ENCODE measurements around the gene AGTR1. TPM values are rescaled to one million over a fixed set of nuclear protein-coding genes. Genes with fewer than 3 reads are reported as not detected.

Gene AGTR1
- polyA plus RNA-seq, 3 donors = not detected

DNA sequence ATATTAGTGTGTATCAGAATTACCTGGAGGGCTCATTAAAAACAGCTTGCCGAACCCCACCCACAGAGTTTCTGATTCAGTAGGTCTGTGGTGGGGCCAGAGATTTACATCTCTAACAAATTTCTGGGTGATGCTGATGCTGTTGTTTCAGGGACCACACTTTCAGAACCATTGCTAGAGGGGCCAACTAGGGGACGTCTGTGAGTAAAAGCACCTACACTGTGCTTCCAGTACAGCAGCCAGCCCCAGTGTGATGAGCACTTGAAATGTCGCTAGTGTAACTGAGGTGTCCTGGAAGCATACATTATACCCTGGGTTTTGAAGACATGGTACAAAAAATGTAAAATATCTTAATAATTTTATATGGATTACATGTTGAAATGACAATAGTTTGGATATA is 33.0 kb downstream of the AGTR1 start:
- Mint-ChIP-seq H3K9me3 (peaks cover 0 to 2% (median 0%) of the 10 kb centered on the region in 7 donors), H3K36me3 (no peaks in the 10 kb centered on the region), H3K27me3 (ENCODE audit: low read depth in 3 of 3) (peaks cover 0 to 1% (median 0%) of the 10 kb centered on the region in 3 donors), H3K4me3 (no peak overlapping the region), H3K27ac (no peak overlapping the region), H3K4me1 (peaks cover 23% of the 10 kb centered on the region)
- no peak overlapping the region for H3K4me3 ChIP-seq (replicated peaks in 1 of 3; ENCODE audit: low read depth in 2 of 3, low read length in 3 of 3)
- intact Hi-C loops (cut with micrococcal nuclease) = loop anchor here in 1 of 2 donors (10.0 kb wide), 1 partner anchor 214 kb away; no protein-coding TSS in a partner anchor
- H3K9ac ChIP-seq (ENCODE audit: insufficient read depth, low read length, poor library complexity, severe bottlenecking) = no peak overlapping the region
- H4K20me1 ChIP-seq (ENCODE audit: insufficient read depth, low read length) = no peaks in the 10 kb centered on the region
- no peaks in the 10 kb centered on the region for H3K9me3 ChIP-seq (replicated peaks in 1 of 2; ENCODE audit: control insufficient read depth in 1 of 2, insufficient read depth in 1 of 2, low read length in 2 of 2)
- H3K4me1 ChIP-seq (ENCODE audit: control insufficient read depth in 1 of 2, insufficient read depth in 2 of 2, low read length in 2 of 2) = peaks cover 11 to 15% of the 10 kb centered on the region in 2 donors
- no peaks in the 10 kb centered on the region for H3K79me2 ChIP-seq (ENCODE audit: insufficient read depth, low read length)
- DNase-seq = no peak
- no peak overlapping the region for H3K27ac ChIP-seq (ENCODE audit: low read depth in 1 of 2, low read length in 2 of 2)
- no peaks in the 10 kb centered on the region for H3K36me3 ChIP-seq (replicated peaks in 1 of 2; ENCODE audit: control insufficient read depth in 1 of 2, insufficient read depth in 2 of 2, low read length in 2 of 2)
- H3K4me2 ChIP-seq (replicated peaks; ENCODE audit: extremely low read depth, low read length, poor library complexity, severe bottlenecking) = no peak overlapping the region
- WGBS (ENCODE audit: insufficient coverage) = 100% methylated on average over 1 of the region's 3 CpGs
- no peaks in the 10 kb centered on the region for H3K27me3 ChIP-seq (ENCODE audit: control insufficient read depth in 2 of 2, insufficient read depth in 2 of 2, low read length in 2 of 2)
- TF ChIP-seq, protein P1, sequence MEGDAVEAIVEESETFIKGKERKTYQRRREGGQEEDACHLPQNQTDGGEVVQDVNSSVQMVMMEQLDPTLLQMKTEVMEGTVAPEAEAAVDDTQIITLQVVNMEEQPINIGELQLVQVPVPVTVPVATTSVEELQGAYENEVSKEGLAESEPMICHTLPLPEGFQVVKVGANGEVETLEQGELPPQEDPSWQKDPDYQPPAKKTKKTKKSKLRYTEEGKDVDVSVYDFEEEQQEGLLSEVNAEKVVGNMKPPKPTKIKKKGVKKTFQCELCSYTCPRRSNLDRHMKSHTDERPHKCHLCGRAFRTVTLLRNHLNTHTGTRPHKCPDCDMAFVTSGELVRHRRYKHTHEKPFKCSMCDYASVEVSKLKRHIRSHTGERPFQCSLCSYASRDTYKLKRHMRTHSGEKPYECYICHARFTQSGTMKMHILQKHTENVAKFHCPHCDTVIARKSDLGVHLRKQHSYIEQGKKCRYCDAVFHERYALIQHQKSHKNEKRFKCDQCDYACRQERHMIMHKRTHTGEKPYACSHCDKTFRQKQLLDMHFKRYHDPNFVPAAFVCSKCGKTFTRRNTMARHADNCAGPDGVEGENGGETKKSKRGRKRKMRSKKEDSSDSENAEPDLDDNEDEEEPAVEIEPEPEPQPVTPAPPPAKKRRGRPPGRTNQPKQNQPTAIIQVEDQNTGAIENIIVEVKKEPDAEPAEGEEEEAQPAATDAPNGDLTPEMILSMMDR (IDR thresholded peaks at IDR 0.05) = no peak
- H2AFZ ChIP-seq (ENCODE audit: insufficient read depth, low read depth, low read length, poor library complexity, severe bottlenecking) = no peak overlapping the region

DNA sequence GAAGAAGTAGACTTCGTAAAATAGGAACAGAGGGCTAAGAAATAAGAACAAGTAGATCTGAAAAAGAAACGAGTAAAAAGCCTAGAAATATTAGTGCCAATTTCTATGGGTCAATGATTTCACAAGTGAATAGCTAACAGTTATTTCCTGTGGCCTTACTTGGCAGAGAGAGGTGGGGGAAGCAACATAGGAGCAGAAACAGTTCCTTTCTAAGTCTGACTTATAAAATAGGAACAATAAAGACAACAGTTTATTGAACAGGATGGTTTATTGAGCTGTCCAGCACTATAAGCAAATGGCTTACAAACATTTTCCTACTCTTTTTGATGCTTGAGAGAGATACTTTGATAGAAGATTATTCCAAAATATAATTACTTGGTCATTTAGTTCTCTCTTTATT is 37.9 kb downstream of the AGTR1 start:
- H3K27me3 Mint-ChIP-seq (ENCODE audit: low read depth in 3 of 3) = no peaks in the 10 kb centered on the region
- no peaks in the 10 kb centered on the region for H3K36me3 Mint-ChIP-seq
- H3K27me3 ChIP-seq (ENCODE audit: control insufficient read depth in 2 of 2, insufficient read depth in 2 of 2, low read length in 2 of 2) = no peaks in the 10 kb centered on the region
- H3K9ac ChIP-seq (ENCODE audit: insufficient read depth, low read length, poor library complexity, severe bottlenecking) = no peak overlapping the region
- TF ChIP-seq, protein P1 (IDR thresholded peaks at IDR 0.05) = no peak
- H3K79me2 ChIP-seq (ENCODE audit: insufficient read depth, low read length) = no peaks in the 10 kb centered on the region
- no peaks in the 10 kb centered on the region for H4K20me1 ChIP-seq (ENCODE audit: insufficient read depth, low read length)
- H3K36me3 ChIP-seq (replicated peaks in 1 of 2; ENCODE audit: control insufficient read depth in 1 of 2, insufficient read depth in 2 of 2, low read length in 2 of 2) = no peaks in the 10 kb centered on the region
- no peak overlapping the region for H3K4me3 ChIP-seq (replicated peaks in 1 of 3; ENCODE audit: low read depth in 2 of 3, low read length in 3 of 3)
- H2AFZ ChIP-seq (ENCODE audit: insufficient read depth, low read depth, low read length, poor library complexity, severe bottlenecking) = no peak overlapping the region
- no peak overlapping the region for H3K27ac Mint-ChIP-seq
- H3K4me1 ChIP-seq (ENCODE audit: control insufficient read depth in 1 of 2, insufficient read depth in 2 of 2, low read length in 2 of 2) = peaks cover 18 to 28% of the 10 kb centered on the region in 2 donors
- peaks cover 0 to 2% (median 0%) of the 10 kb centered on the region in 7 donors for H3K9me3 Mint-ChIP-seq
- no peak overlapping the region for H3K4me3 Mint-ChIP-seq
- DNase-seq = no peak
- no peaks in the 10 kb centered on the region for H3K9me3 ChIP-seq (replicated peaks in 1 of 2; ENCODE audit: control insufficient read depth in 1 of 2, insufficient read depth in 1 of 2, low read length in 2 of 2)
- peaks cover 33% of the 10 kb centered on the region for H3K4me1 Mint-ChIP-seq
- no peak overlapping the region for H3K27ac ChIP-seq (ENCODE audit: low read depth in 1 of 2, low read length in 2 of 2)
- 0% methylated on average over 1 of the region's 2 CpGs for WGBS (ENCODE audit: insufficient coverage)
- intact Hi-C loops (cut with micrococcal nuclease) = loop anchor here in 1 of 2 donors (10.0 kb wide), 1 partner anchor 209 kb away; no protein-coding TSS in a partner anchor
- H3K4me2 ChIP-seq (replicated peaks; ENCODE audit: extremely low read depth, low read length, poor library complexity, severe bottlenecking) = no peak overlapping the region
